Loucy (cell line): ENCODE measurements around the gene TPM4.

ENCODE experiments used
- EZH2phosphoT487 ChIP-seq: fragments of 200-600 bp; IDR thresholded peaks from 2 replicates; pipeline ENCODE4 v1.6.1; 2018; ENCODE audit warnings: antibody characterized with exemption, mild to moderate bottlenecking, moderate library complexity, borderline replicate concordance
- TF ChIP-seq, protein P1 (sequence below): fragments of 200-600 bp; sonication (generic); conservative IDR thresholded peaks from 2 replicates; pipeline ENCODE4 v1.5.1; 2014; ENCODE audit warnings: mild to moderate bottlenecking, antibody characterized with exemption, low read length

DNA sequence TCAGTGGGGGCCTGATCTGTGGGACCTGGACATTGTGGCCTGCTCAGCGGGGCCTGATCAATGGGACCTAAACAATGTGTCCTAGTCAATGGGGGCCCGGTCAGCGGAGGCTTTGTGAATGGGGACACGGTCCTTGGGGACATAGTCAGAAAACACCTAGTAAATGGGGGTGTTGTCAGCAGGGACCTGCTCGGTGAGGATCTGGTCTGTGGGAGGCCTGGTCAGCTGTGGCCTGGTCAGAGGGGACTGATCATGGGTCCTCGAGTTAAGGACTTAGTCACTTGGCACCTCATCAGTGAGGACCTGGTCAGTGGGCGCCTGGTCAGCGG lies 44.5 kb upstream of the TPM4 start:
- TF ChIP-seq, protein P1, sequence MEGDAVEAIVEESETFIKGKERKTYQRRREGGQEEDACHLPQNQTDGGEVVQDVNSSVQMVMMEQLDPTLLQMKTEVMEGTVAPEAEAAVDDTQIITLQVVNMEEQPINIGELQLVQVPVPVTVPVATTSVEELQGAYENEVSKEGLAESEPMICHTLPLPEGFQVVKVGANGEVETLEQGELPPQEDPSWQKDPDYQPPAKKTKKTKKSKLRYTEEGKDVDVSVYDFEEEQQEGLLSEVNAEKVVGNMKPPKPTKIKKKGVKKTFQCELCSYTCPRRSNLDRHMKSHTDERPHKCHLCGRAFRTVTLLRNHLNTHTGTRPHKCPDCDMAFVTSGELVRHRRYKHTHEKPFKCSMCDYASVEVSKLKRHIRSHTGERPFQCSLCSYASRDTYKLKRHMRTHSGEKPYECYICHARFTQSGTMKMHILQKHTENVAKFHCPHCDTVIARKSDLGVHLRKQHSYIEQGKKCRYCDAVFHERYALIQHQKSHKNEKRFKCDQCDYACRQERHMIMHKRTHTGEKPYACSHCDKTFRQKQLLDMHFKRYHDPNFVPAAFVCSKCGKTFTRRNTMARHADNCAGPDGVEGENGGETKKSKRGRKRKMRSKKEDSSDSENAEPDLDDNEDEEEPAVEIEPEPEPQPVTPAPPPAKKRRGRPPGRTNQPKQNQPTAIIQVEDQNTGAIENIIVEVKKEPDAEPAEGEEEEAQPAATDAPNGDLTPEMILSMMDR = no peak
- TF ChIP-seq EZH2phosphoT487 = no peak
